Fibroblast of skin of back (primary cell): Measurements from ENCODE around the gene ZNF536.
A peak's percentile ranks its signal among the peaks of the same experiment; 100 is the strongest.
"Not testable (repeated sequence)": the region's sequence is repeated elsewhere in the genome, so short reads cannot be mapped to it uniquely, and the experiment has no call there.

Source experiments
- DNase-seq: peaks from one replicate; pipeline ENCODE4 v3.0.0-alpha.2; 2013

The ZNF536 gene

GRCh38 chr19:30420881-30421280, 48.7 kb downstream of the ZNF536 start:
- DNase-seq = no peak

- no peak for DNase-seq
These were observed 49.4 kb downstream of the ZNF536 start for GRCh38 chr19:30421571-30421970.

GRCh38 chr19:30423481-30423880, 51.3 kb downstream of the ZNF536 start:
- DNase-seq = no peak

GRCh38 chr19:30425885-30426838, 54.0 kb downstream of the ZNF536 start:
- DNase-seq = no peak

GRCh38 chr19:30426864-30427263, 54.7 kb downstream of the ZNF536 start:
- DNase-seq = no peak

- no peak for DNase-seq
These were observed 56.0 kb downstream of the ZNF536 start for GRCh38 chr19:30428092-30428680.

GRCh38 chr19:30428844-30429243, 56.7 kb downstream of the ZNF536 start:
- DNase-seq = no peak

- no peak for DNase-seq
These were observed 58.1 kb downstream of the ZNF536 start for GRCh38 chr19:30430206-30430734.

GRCh38 chr19:30431591-30431990, 59.4 kb downstream of the ZNF536 start:
- no peak for DNase-seq

GRCh38 chr19:30434797-30435594, 62.8 kb downstream of the ZNF536 start:
- DNase-seq = no peak

- no peak for DNase-seq
These were observed 65.7 kb downstream of the ZNF536 start for GRCh38 chr19:30437869-30438268.

GRCh38 chr19:30439310-30439709, 67.1 kb downstream of the ZNF536 start:
- DNase-seq = no peak

- no peak for DNase-seq
These were observed 68.8 kb downstream of the ZNF536 start for GRCh38 chr19:30441011-30441410.

- DNase-seq = no peak
These were observed 70.5 kb downstream of the ZNF536 start for GRCh38 chr19:30442674-30443073.

GRCh38 chr19:30443531-30444252, 71.5 kb downstream of the ZNF536 start:
- DNase-seq = no peak

GRCh38 chr19:30444253-30444671, 72.1 kb downstream of the ZNF536 start:
- no peak for DNase-seq

- no peak for DNase-seq
These were observed 72.6 kb downstream of the ZNF536 start for GRCh38 chr19:30444686-30445232.

GRCh38 chr19:30445385-30445784, 73.2 kb downstream of the ZNF536 start:
- no peak for DNase-seq

- not testable (repeated sequence) for DNase-seq
These were observed 73.9 kb downstream of the ZNF536 start for GRCh38 chr19:30446120-30446519.

- peak; percentile 81 for DNase-seq
These were observed 74.8 kb downstream of the ZNF536 start for GRCh38 chr19:30446850-30447552.

- DNase-seq = no peak
These were observed 75.3 kb downstream of the ZNF536 start for GRCh38 chr19:30447553-30447870.
